Hepatocyte (in vitro differentiated cells): ENCODE results near the gene ZNRF3. TPM values are rescaled to one million over a fixed set of nuclear protein-coding genes. Genes with fewer than 3 reads are reported as not detected.

Experiments used
- DNase-seq: peaks from one replicate; pipeline ENCODE4 v3.0.0-alpha.2; 2016; ENCODE audit warnings: low spot score
- H2AFZ ChIP-seq: fragments of 200-600 bp; sonication (generic); 2 replicates; pipeline ENCODE4 v1.6.0; 2016; ENCODE audit warnings: antibody characterized with exemption, mild to moderate bottlenecking
- H3K27ac ChIP-seq: fragments of 200-600 bp; sonication (generic); 2 replicates; pipeline ENCODE4 v1.5.1; 2016; ENCODE audit warnings: mild to moderate bottlenecking
- H3K27me3 ChIP-seq: fragments of 200-600 bp; sonication (generic); 2 replicates; pipeline ENCODE4 v1.6.1; 2016
- H3K36me3 ChIP-seq: fragments of 200-600 bp; sonication (generic); replicated peaks from 2 replicates; pipeline ENCODE4 v1.5.1; 2016; ENCODE audit warnings: low read depth; ENCODE audit not compliant: insufficient read depth
- H3K4me1 ChIP-seq: fragments of 200-600 bp; sonication (generic); 2 replicates; pipeline ENCODE4 v1.5.1; 2016; ENCODE audit warnings: mild to moderate bottlenecking, moderate library complexity; ENCODE audit not compliant: insufficient read depth
- H3K4me2 ChIP-seq: fragments of 200-600 bp; sonication (generic); 2 replicates; pipeline ENCODE4 v1.6.0; 2016
- H3K4me3 ChIP-seq: fragments of 200-600 bp; sonication (generic); 2 replicates; pipeline ENCODE4 v1.5.1; 2016; ENCODE audit warnings: mild to moderate bottlenecking
- H3K79me2 ChIP-seq: fragments of 200-600 bp; sonication (generic); 2 replicates; pipeline ENCODE4 v1.6.0; 2017; ENCODE audit warnings: mild to moderate bottlenecking
- H3K9me2 ChIP-seq: fragments of 200-600 bp; sonication (generic); replicated peaks from 2 replicates; pipeline ENCODE4 v1.6.0; 2017; ENCODE audit warnings: mild to moderate bottlenecking; ENCODE audit not compliant: insufficient read depth
- H3K9me3 ChIP-seq: fragments of 200-600 bp; sonication (generic); 2 replicates; pipeline ENCODE4 v1.5.1; 2016; ENCODE audit warnings: low read depth, mild to moderate bottlenecking
- H4K20me1 ChIP-seq: fragments of 200-600 bp; sonication (generic); 2 replicates; pipeline ENCODE4 v1.6.0; 2016; ENCODE audit warnings: mild to moderate bottlenecking; ENCODE audit not compliant: insufficient read depth, poor library complexity, severe bottlenecking
- EZH2 ChIP-seq: fragments of 200-600 bp; sonication (generic); IDR thresholded peaks from 2 replicates; pipeline ENCODE4 v1.6.1; 2016; ENCODE audit warnings: antibody characterized with exemption, mild to moderate bottlenecking, borderline replicate concordance
- EZH2phosphoT487 ChIP-seq: fragments of 200-600 bp; sonication (generic); IDR thresholded peaks from one replicate; pipeline ENCODE4 v1.6.1; 2018; ENCODE audit warnings: antibody characterized with exemption, mild to moderate bottlenecking, low read depth, moderate library complexity; ENCODE audit not compliant: unreplicated experiment, severe bottlenecking
- WGBS: methylation state at CpG from one replicate; pipeline ENCODE4 v1.1.6; 2016; ENCODE audit warnings: low lambda C conversion rate; ENCODE audit errors: missing lambda C conversion rate; 5-methylcytosine and 5-hydroxymethylcytosine counted together
- polyA plus RNA-seq: library from polyadenylated mRNA; unstranded; fragments of >200 nt; fragmentation: Nextera tagmentation; extraction: Ambion mirVana; gene quantifications from 2 replicates; pipeline ENCODE4 v1.2.1, GENCODE V29; 2016
- total RNA-seq: library from RNA; depleted of rRNA; stranded (reverse); fragments of >200 nt; gene quantifications from 2 replicates; pipeline ENCODE4 v1.2.3, GENCODE V29; 2014
- TF ChIP-seq, protein P1 (sequence below): fragments of 200-600 bp; sonication (generic); IDR thresholded peaks from 2 replicates; pipeline ENCODE4 v1.5.1; 2016; ENCODE audit warnings: antibody characterized with exemption, mild to moderate bottlenecking; ENCODE audit not compliant: poor library complexity

The ZNRF3 gene
- total and polyA plus RNA-seq, 2 experiments from 2014 or later: 8.9 to 14.7 TPM

DNA sequence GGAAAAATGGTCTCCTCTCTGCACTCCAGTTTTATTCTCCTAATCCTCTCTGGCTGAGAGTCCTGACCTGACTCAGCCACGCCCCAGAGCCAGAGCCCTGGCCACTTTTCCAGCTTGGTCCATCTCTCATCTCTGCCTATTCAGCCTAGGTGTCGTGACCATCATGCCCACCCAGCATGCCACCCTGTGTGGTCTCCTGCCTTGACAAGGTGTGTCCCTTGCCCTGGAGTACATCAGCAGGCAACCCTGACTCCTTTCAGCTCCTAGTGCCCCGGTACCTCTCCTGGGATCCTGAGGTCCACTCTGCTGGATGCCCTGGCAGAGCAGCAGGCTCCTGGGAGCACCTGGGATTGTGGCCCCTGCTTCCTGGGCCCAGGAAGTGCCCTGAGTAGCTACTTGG, 52.8 kb downstream of the ZNRF3 start:
- Histone ChIP-seq H3K27ac (no peak overlapping the region), H3K27me3 (no peaks in the 10 kb centered on the region), H3K4me3 (no peak overlapping the region), H3K79me2 (peaks cover 80% of the 10 kb centered on the region), H3K9me2 (no peaks in the 10 kb centered on the region), H2AFZ (no peak overlapping the region), H3K4me2 (no peak overlapping the region), H4K20me1 (no peaks in the 10 kb centered on the region), H3K9me3 (no peaks in the 10 kb centered on the region), H3K4me1 (peaks cover 20% of the 10 kb centered on the region), H3K36me3 (no peaks in the 10 kb centered on the region)
- WGBS: 100% methylated on average over 3 of the region's 3 CpGs
- TF ChIP-seq, protein P1, sequence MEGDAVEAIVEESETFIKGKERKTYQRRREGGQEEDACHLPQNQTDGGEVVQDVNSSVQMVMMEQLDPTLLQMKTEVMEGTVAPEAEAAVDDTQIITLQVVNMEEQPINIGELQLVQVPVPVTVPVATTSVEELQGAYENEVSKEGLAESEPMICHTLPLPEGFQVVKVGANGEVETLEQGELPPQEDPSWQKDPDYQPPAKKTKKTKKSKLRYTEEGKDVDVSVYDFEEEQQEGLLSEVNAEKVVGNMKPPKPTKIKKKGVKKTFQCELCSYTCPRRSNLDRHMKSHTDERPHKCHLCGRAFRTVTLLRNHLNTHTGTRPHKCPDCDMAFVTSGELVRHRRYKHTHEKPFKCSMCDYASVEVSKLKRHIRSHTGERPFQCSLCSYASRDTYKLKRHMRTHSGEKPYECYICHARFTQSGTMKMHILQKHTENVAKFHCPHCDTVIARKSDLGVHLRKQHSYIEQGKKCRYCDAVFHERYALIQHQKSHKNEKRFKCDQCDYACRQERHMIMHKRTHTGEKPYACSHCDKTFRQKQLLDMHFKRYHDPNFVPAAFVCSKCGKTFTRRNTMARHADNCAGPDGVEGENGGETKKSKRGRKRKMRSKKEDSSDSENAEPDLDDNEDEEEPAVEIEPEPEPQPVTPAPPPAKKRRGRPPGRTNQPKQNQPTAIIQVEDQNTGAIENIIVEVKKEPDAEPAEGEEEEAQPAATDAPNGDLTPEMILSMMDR: no peak
- TF ChIP-seq EZH2phosphoT487 (no peak), EZH2 (no peak)
- DNase-seq: no peak

DNA sequence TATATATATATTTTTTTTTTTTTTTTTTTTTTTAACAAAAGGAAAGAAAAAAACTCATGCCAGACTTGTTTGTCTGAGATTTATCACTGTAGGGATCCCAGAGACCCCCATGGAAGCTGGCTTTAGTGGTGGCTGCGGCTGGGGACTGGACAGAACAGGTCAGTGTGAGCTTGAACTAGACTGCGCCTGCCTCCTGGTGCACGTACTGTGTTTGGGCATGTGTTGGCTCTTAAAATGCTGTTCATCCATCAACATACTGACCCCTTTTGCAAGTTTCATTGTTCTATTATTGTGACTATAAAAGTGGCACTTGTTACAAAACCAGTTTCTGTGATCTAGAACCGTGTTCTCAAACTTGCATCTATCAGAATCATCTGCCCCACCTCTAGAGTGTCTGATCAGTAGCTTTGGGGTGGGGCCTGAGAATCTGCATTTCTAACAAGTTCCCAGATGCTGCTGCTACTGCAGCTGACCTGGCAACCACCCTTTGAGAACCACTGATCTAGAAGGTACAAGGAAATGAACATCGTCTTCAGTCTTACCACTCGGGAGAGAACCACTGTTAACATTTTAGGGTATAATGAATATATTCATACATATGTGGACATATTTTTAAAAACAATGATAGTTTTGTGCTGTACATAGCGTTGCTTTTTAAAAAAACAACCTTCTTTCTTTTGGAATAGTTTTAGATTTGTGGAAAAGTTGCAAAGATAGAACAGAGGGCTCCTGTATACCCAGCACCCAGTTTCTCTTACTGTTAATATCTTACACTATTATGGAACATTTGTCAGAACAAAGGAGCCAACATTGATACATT, 54.0 kb downstream of the ZNRF3 start:
- Histone ChIP-seq H3K9me3 (no peaks in the 10 kb centered on the region), H3K4me2 (no peak overlapping the region), H3K27me3 (no peaks in the 10 kb centered on the region), H3K4me1 (peaks cover 17% of the 10 kb centered on the region), H3K9me2 (no peaks in the 10 kb centered on the region), H2AFZ (no peak overlapping the region), H3K36me3 (no peaks in the 10 kb centered on the region), H3K4me3 (no peak overlapping the region), H3K79me2 (peaks cover 82% of the 10 kb centered on the region), H3K27ac (no peak overlapping the region), H4K20me1 (no peaks in the 10 kb centered on the region)
- 86% methylated on average over 7 of the region's 7 CpGs for WGBS
- TF ChIP-seq, protein P1: no peak
- TF ChIP-seq EZH2 (no peak), EZH2phosphoT487 (no peak)
- no peak for DNase-seq

DNA sequence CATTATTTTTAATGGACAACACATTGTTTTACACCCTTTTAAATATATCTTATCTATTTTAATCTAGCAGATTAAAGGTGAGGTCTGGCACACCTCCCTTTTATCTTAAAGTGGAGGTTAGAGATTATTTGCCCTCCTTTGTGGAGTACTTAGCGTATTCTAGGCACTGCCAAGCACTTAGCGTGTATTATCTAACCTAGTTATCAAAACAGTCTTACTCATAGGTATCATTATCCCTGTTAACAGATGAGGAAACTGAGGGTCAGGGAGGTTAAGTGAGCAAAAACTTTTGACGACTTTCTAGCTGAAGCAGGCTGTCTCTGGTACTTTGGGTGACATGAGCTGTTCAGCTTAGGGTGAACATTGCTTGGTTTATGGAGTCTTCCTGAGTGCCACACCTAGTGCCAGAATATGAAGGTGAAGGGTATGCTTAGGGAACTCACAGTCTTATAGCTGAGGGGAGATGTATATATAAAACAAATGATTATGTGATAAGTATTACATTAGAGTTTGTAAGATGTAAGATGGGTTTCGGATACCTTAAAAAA, 55.0 kb downstream of the ZNRF3 start:
- Histone ChIP-seq H3K9me2 (no peaks in the 10 kb centered on the region), H4K20me1 (no peaks in the 10 kb centered on the region), H3K4me1 (peaks cover 18% of the 10 kb centered on the region), H3K9me3 (no peaks in the 10 kb centered on the region), H3K4me2 (no peak overlapping the region), H3K27me3 (no peaks in the 10 kb centered on the region), H3K36me3 (no peaks in the 10 kb centered on the region), H3K27ac (no peak overlapping the region), H3K4me3 (no peak overlapping the region), H3K79me2 (peaks cover 83% of the 10 kb centered on the region), H2AFZ (no peak overlapping the region)
- TF ChIP-seq, protein P1: no peak
- TF ChIP-seq EZH2phosphoT487: no peak
- no peak for TF ChIP-seq EZH2
- DNase-seq: no peak
- 71% methylated on average over 4 of the region's 4 CpGs for WGBS
